Measurements from ENCODE around the gene SMC1B. TPM values are rescaled to one million over a fixed set of nuclear protein-coding genes. Genes with fewer than 3 reads are reported as not detected.

SMC1B gene
- polyA plus RNA-seq, 3 donors: not detected

DNA sequence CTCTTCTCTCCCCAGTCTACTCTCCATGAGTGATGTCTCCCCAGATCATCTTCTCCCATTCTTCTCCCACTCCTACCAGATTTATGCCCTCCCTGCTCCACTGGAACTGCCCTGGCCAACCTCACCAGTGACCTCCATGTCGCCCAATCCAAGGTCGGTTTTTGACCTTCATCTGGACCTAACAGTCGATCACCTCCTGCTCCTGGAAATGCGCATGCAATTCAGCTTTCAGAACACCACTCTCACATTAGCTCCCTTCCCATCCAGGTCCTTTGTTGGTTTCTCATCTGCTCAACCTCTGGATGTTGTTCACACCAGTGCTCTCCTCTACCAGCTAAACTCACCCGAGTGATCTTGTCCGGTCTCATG lies 5.4 kb upstream of the SMC1B start:
- Histone ChIP-seq H3K4me3 (replicated peaks in 1 of 3; ENCODE audit: low read depth in 2 of 3, low read length in 3 of 3) (no peak overlapping the region), H3K9ac (ENCODE audit: insufficient read depth, low read length, poor library complexity, severe bottlenecking) (no peak overlapping the region), H3K27ac (ENCODE audit: low read depth in 1 of 2, low read length in 2 of 2) (no peak overlapping the region), H3K9me3 (replicated peaks in 1 of 2; ENCODE audit: control insufficient read depth in 1 of 2, insufficient read depth in 1 of 2, low read length in 2 of 2) (no peaks in the 10 kb centered on the region), H4K20me1 (ENCODE audit: insufficient read depth, low read length) (no peaks in the 10 kb centered on the region), H3K27me3 (ENCODE audit: control insufficient read depth in 2 of 2, insufficient read depth in 2 of 2, low read length in 2 of 2) (no peaks in the 10 kb centered on the region), H3K4me2 (replicated peaks; ENCODE audit: extremely low read depth, low read length, poor library complexity, severe bottlenecking) (no peak overlapping the region), H3K36me3 (replicated peaks in 1 of 2; ENCODE audit: control insufficient read depth in 1 of 2, insufficient read depth in 2 of 2, low read length in 2 of 2) (no peaks in the 10 kb centered on the region), H3K4me1 (ENCODE audit: control insufficient read depth in 1 of 2, insufficient read depth in 2 of 2, low read length in 2 of 2) (peaks cover 27% of the 10 kb centered on the region in 2 donors), H2AFZ (ENCODE audit: insufficient read depth, low read depth, low read length, poor library complexity, severe bottlenecking) (no peak overlapping the region), H3K79me2 (ENCODE audit: insufficient read depth, low read length) (no peaks in the 10 kb centered on the region)
- TF ChIP-seq, protein P1, sequence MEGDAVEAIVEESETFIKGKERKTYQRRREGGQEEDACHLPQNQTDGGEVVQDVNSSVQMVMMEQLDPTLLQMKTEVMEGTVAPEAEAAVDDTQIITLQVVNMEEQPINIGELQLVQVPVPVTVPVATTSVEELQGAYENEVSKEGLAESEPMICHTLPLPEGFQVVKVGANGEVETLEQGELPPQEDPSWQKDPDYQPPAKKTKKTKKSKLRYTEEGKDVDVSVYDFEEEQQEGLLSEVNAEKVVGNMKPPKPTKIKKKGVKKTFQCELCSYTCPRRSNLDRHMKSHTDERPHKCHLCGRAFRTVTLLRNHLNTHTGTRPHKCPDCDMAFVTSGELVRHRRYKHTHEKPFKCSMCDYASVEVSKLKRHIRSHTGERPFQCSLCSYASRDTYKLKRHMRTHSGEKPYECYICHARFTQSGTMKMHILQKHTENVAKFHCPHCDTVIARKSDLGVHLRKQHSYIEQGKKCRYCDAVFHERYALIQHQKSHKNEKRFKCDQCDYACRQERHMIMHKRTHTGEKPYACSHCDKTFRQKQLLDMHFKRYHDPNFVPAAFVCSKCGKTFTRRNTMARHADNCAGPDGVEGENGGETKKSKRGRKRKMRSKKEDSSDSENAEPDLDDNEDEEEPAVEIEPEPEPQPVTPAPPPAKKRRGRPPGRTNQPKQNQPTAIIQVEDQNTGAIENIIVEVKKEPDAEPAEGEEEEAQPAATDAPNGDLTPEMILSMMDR (IDR thresholded peaks at IDR 0.05): no peak
- intact Hi-C loops (cut with micrococcal nuclease): loop anchor here in 1 of 2 donors (10.0 kb wide), 1 partner anchor 84 kb away; no protein-coding TSS in a partner anchor
- H3K27ac Mint-ChIP-seq: peak overlapping the region in 3 of 7 donors; percentile 4 to 27 (median 27)
- H3K9me3 Mint-ChIP-seq: peaks cover 0 to 3% (median 0%) of the 10 kb centered on the region in 7 donors
- DNase-seq: no peak
- 96% methylated on average over 6 of the region's 6 CpGs for WGBS (ENCODE audit: insufficient coverage)
- H3K4me3 Mint-ChIP-seq: no peak overlapping the region
- peaks cover 34% of the 10 kb centered on the region for H3K4me1 Mint-ChIP-seq
- H3K27me3 Mint-ChIP-seq (ENCODE audit: low read depth in 3 of 3): peaks cover 0 to 9% (median 0%) of the 10 kb centered on the region in 3 donors
- H3K36me3 Mint-ChIP-seq: peaks cover 12 to 18% of the 10 kb centered on the region in 2 donors

DNA sequence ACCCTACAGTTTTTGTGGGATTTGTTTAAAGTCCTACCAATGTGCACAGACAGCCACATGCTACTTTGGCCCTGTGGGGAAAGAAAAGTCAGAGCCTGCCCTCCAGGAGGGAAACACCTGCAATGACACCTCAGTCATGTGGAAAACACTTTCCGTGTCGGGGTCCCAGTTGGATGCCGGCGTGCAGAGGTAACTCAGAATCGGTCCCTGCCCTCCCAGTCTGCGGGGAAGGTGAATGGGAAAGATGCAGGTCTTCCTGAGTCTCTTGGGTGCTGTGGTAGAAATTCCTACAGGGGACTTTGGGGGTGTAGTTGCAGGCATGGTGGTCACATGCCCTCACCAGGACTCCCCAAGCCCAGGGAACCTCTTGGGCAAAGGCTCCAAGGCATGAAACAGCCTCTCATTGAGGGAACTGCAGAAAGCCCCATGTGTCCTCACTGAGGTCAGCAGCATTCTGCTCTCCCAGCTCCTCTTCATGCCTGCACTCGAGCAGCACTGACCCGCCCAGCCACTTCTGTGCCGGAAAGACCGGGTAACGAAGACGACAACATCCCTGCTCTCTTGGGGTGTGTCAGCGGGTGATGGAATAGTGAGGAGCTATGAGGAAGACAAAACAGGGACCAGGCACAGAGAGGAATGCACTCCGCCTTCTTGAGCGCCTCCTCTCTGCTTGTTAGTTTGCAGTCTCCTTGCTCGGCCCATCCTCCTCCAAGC lies 4.8 kb upstream of the SMC1B start:
- H3K9ac ChIP-seq (ENCODE audit: insufficient read depth, low read length, poor library complexity, severe bottlenecking): no peak overlapping the region
- H3K36me3 ChIP-seq (replicated peaks in 1 of 2; ENCODE audit: control insufficient read depth in 1 of 2, insufficient read depth in 2 of 2, low read length in 2 of 2): no peaks in the 10 kb centered on the region
- no peak overlapping the region for H3K4me3 ChIP-seq (replicated peaks in 1 of 3; ENCODE audit: low read depth in 2 of 3, low read length in 3 of 3)
- H3K79me2 ChIP-seq (ENCODE audit: insufficient read depth, low read length): no peaks in the 10 kb centered on the region
- Mint-ChIP-seq H3K27ac (peak overlapping the region in 4 of 7 donors; percentile 4 to 43 (median 22)), H3K9me3 (peaks cover 0 to 3% (median 0%) of the 10 kb centered on the region in 7 donors), H3K4me3 (no peak overlapping the region), H3K36me3 (peaks cover 12 to 18% of the 10 kb centered on the region in 2 donors), H3K27me3 (ENCODE audit: low read depth in 3 of 3) (peaks cover 0 to 8% (median 0%) of the 10 kb centered on the region in 3 donors), H3K4me1 (peaks cover 30% of the 10 kb centered on the region)
- H3K9me3 ChIP-seq (replicated peaks in 1 of 2; ENCODE audit: control insufficient read depth in 1 of 2, insufficient read depth in 1 of 2, low read length in 2 of 2): no peaks in the 10 kb centered on the region
- H3K27ac ChIP-seq (ENCODE audit: low read depth in 1 of 2, low read length in 2 of 2): no peak overlapping the region
- DNase-seq: no peak
- WGBS (ENCODE audit: insufficient coverage): over 99% methylated on average over 12 of the region's 16 CpGs
- H3K27me3 ChIP-seq (ENCODE audit: control insufficient read depth in 2 of 2, insufficient read depth in 2 of 2, low read length in 2 of 2): no peaks in the 10 kb centered on the region
- intact Hi-C loops (cut with micrococcal nuclease): loop anchor here in 1 of 2 donors (10.0 kb wide), 1 partner anchor 83 kb away; no protein-coding TSS in a partner anchor
- H4K20me1 ChIP-seq (ENCODE audit: insufficient read depth, low read length): no peaks in the 10 kb centered on the region
- no peak overlapping the region for H2AFZ ChIP-seq (ENCODE audit: insufficient read depth, low read depth, low read length, poor library complexity, severe bottlenecking)
- H3K4me1 ChIP-seq (ENCODE audit: control insufficient read depth in 1 of 2, insufficient read depth in 2 of 2, low read length in 2 of 2): peaks cover 27% of the 10 kb centered on the region in 2 donors
- H3K4me2 ChIP-seq (replicated peaks; ENCODE audit: extremely low read depth, low read length, poor library complexity, severe bottlenecking): no peak overlapping the region
- TF ChIP-seq, protein P1 (IDR thresholded peaks at IDR 0.05): no peak

All from CD14-positive monocyte (primary cell).